ENCODE results near the gene ADD3. TPM values are rescaled to one million over a fixed set of nuclear protein-coding genes. Genes with fewer than 3 reads are reported as not detected.

Gene ADD3
- total RNA-seq, 1 donor from 2014 or later, result 268 TPM

- intact Hi-C loops (cut with micrococcal nuclease), result no loop called here
These were observed 162.6 kb downstream of the ADD3 start for GRCh38 chr10:110170142-110170971.

DNA sequence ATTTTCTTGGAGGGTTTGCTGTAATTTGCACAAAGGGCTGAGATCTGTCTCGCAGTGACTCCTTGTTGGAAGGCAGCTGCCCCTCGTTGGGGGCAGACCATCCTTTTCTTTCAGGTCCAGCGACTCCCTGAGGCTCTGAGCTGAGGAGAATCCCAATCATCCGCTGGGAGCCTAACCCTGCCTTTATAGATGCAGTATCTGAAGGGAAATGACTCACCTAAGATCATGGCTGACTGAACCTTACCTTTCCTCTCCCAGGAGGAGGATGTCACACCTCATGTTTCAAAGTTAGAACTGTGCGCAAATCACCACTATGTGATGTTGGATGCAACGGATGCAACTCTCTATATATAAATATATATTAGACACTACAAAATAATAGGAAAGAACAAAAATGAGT, 163.2 kb downstream of the ADD3 start:
- intact Hi-C loops (cut with micrococcal nuclease), result no loop called here

- intact Hi-C loops (cut with micrococcal nuclease), result no loop called here
These were observed 164.4 kb downstream of the ADD3 start for GRCh38 chr10:110172155-110172554.

DNA sequence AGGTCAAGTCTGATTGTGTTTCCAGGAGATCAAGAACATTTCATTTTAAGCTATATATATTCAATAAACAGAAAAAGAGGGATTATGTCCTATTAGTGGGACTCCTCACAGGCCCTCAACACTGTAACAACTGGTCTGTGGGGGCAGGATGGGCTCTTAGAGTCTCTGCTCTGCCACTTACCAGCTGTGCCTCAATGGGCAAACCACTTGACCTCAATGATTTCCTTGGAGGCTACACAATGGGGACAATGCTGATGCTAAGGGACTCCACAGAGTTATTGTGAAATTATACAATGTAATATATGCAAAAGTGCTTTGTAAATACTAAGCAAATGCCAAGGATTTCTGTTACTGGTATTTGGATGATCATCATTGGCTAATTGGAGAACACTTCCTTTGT, 166.4 kb downstream of the ADD3 start:
- intact Hi-C loops (cut with micrococcal nuclease), result no loop called here

- intact Hi-C loops (cut with micrococcal nuclease), result no loop called here
These were observed 167.0 kb downstream of the ADD3 start for GRCh38 chr10:110174816-110175215.

DNA sequence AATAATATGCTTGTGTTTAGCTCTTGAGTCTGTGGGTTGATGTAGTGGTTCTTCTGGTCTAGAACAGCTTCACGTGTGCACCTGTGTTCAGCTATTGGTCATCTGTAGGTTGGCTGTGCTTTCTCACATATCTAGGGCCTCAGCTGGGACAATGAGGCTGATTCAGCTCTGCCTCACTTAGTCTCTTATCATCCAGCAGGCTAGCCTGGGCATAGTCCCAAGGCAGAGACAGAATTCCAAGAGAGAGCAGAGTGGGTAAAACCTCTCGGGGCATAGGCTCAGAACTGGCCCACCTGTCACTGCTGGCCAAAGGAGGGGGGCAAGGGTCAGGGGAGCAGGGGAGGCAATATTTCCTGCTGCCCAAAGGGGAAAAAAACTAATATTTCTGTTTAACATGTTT, 167.6 kb downstream of the ADD3 start:
- intact Hi-C loops (cut with micrococcal nuclease), result no loop called here

GRCh38 chr10:110176141-110177030, 168.6 kb downstream of the ADD3 start:
- intact Hi-C loops (cut with micrococcal nuclease), result no loop called here

- intact Hi-C loops (cut with micrococcal nuclease), result no loop called here
These were observed 171.4 kb downstream of the ADD3 start for GRCh38 chr10:110179220-110179619.

- intact Hi-C loops (cut with micrococcal nuclease), result no loop called here
These were observed 173.7 kb downstream of the ADD3 start for GRCh38 chr10:110181451-110181850.

DNA sequence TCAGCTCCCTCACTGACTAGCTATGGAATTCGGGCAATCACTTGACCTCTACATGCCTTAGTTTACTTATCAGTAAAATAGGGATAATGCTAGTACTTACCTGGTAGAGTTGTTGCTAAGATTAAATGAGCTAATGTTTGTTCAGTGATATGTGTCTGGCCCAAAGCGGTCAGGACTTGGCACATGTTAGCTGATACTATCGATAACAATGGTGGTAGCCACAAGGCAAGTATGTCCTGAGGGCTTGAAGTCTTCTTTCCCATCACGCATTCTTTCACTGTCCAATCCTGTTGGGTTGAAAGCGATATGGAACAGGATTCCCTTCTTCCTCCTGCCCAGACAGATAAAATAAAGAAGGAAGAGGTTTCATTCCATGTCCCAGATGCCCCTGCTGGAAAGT, 174.1 kb downstream of the ADD3 start:
- intact Hi-C loops (cut with micrococcal nuclease), result no loop called here

GRCh38 chr10:110184398-110184797, 176.6 kb downstream of the ADD3 start:
- intact Hi-C loops (cut with micrococcal nuclease), result no loop called here

Other genes starting within 250 kb of the ADD3 start
- gene XPNPEP1, start 84.5 kb upstream of the ADD3 start, total RNA-seq, result 74.8 and 93.2 TPM in 2 replicates
- 15.4 and 16.7 TPM in 2 replicates for gene MXI1, start 199.6 kb downstream of the ADD3 start, total RNA-seq